Colonic mucosa (tissue), 4 donors: ENCODE results near the gene NRG3. TPM values are rescaled to one million over a fixed set of nuclear protein-coding genes. Genes with fewer than 3 reads are reported as not detected.

Experiments used
- DNase-seq: peaks from one replicate; pipeline ENCODE4 v3.0.0-alpha.2; 2020
- H3K27ac ChIP-seq: fragments of 200-600 bp; one replicate; pipeline ENCODE4 v1.8.0; 2021
- H3K27me3 ChIP-seq: fragments of 200-600 bp; one replicate; pipeline ENCODE4 v1.8.0; 2021
- H3K36me3 ChIP-seq: fragments of 200-600 bp; one replicate; pipeline ENCODE4 v1.8.0; 2021
- H3K4me1 ChIP-seq: fragments of 200-600 bp; one replicate; pipeline ENCODE4 v1.8.0; 2021; ENCODE audit warnings: mild to moderate bottlenecking
- H3K4me3 ChIP-seq: fragments of 200-600 bp; one replicate; pipeline ENCODE4 v1.8.0; 2021
- H3K9ac ChIP-seq, 2 donors: one replicate each; pipeline ENCODE4 v1.7.0; 2013; ENCODE audit warnings: control low read depth in 2 of 2, low read depth in 2 of 2, low read length in 2 of 2
- H3K9me3 ChIP-seq: fragments of 200-600 bp; one replicate; pipeline ENCODE4 v1.8.0; 2021
- CTCF ChIP-seq: fragments of 200-600 bp; IDR thresholded peaks from one replicate; pipeline ENCODE4 v1.8.0; 2022; ENCODE audit warnings: antibody characterized with exemption, mild to moderate bottlenecking
- intact Hi-C: fragments of 100-400 bp; cut with DNase I; formaldehyde crosslinking; loops from one replicate; pipeline ENCODE4 v1.14.1; 2022
- total RNA-seq, 2 donors: library from RNA; stranded (reverse); fragmentation: NEBNext Ultra II Directional in 1 of 2; extraction: Animal tissue kit (Norgen Biotek cat#: 25700) in 1 of 2; gene quantifications; one replicate each; pipeline ENCODE4 v1.2.1, GENCODE V29; 2021
- donor health status: healthy.
- donor health status: DM: no; HTN: no; CAD: no.
- donor health status: DM: no; HTN: no; CAD: no.

NRG3 gene
- total RNA-seq, 2 donors from 2014 or later = 0.24 TPM; not detected in 1

- intact Hi-C loops = no loop called here
- Histone ChIP-seq H3K9ac (no peak overlapping the region), H3K36me3 (no peaks in the 10 kb centered on the region), H3K9me3 (no peaks in the 10 kb centered on the region), H3K27ac (no peak overlapping the region), H3K4me1 (no peaks in the 10 kb centered on the region), H3K4me3 (no peak overlapping the region), H3K27me3 (no peaks in the 10 kb centered on the region)
- no peak for TF ChIP-seq CTCF
- DNase-seq = no peak
Observed at GRCh38 chr10:82815680-82816079, 940.7 kb downstream of the NRG3 start.

- H3K36me3 ChIP-seq = no peaks in the 10 kb centered on the region
- H3K27ac ChIP-seq = no peak overlapping the region
- H3K9ac ChIP-seq = no peak overlapping the region
- intact Hi-C loops = no loop called here
- no peaks in the 10 kb centered on the region for H3K27me3 ChIP-seq
- no peak for TF ChIP-seq CTCF
- no peaks in the 10 kb centered on the region for H3K9me3 ChIP-seq
- no peak for DNase-seq
- H3K4me3 ChIP-seq = no peak overlapping the region
- H3K4me1 ChIP-seq = no peaks in the 10 kb centered on the region
Observed at GRCh38 chr10:82817676-82818422, 942.9 kb downstream of the NRG3 start.

- no peak for DNase-seq
- no peak overlapping the region for H3K27ac ChIP-seq
- H3K9ac ChIP-seq = no peak overlapping the region
- no peaks in the 10 kb centered on the region for H3K9me3 ChIP-seq
- intact Hi-C loops = no loop called here
- H3K4me1 ChIP-seq = no peaks in the 10 kb centered on the region
- H3K36me3 ChIP-seq = no peaks in the 10 kb centered on the region
- no peak for TF ChIP-seq CTCF
- no peak overlapping the region for H3K4me3 ChIP-seq
- H3K27me3 ChIP-seq = no peaks in the 10 kb centered on the region
Observed at GRCh38 chr10:82821043-82821442, 946.0 kb downstream of the NRG3 start.

- no peak overlapping the region for H3K9ac ChIP-seq
- TF ChIP-seq CTCF = no peak
- intact Hi-C loops = no loop called here
- DNase-seq = no peak
- H3K27ac ChIP-seq = no peak overlapping the region
- no peaks in the 10 kb centered on the region for H3K4me1 ChIP-seq
- H3K9me3 ChIP-seq = no peaks in the 10 kb centered on the region
- no peaks in the 10 kb centered on the region for H3K36me3 ChIP-seq
- no peaks in the 10 kb centered on the region for H3K27me3 ChIP-seq
- no peak overlapping the region for H3K4me3 ChIP-seq
Observed at GRCh38 chr10:82826132-82826531, 951.1 kb downstream of the NRG3 start.

GRCh38 chr10:82827901-82828300, 952.9 kb downstream of the NRG3 start:
- H3K36me3 ChIP-seq = no peaks in the 10 kb centered on the region
- H3K27ac ChIP-seq = no peak overlapping the region
- TF ChIP-seq CTCF = no peak
- no peak for DNase-seq
- H3K9ac ChIP-seq = no peak overlapping the region
- no peaks in the 10 kb centered on the region for H3K9me3 ChIP-seq
- H3K4me3 ChIP-seq = no peak overlapping the region
- no peaks in the 10 kb centered on the region for H3K27me3 ChIP-seq
- no peaks in the 10 kb centered on the region for H3K4me1 ChIP-seq
- intact Hi-C loops = no loop called here
